Memory B cell (primary cell): ENCODE results near the gene CLEC7A.
A peak's percentile ranks its signal among the peaks of the same experiment; 100 is the strongest.

Experiments used
- ATAC-seq: fragments of 150-1000 bp; cut with Tn5 transposase; 2 replicates; pipeline ENCODE4 v1.10.0; 2021; ENCODE audit warnings: low read depth, mild to moderate bottlenecking, moderate library complexity
- DNase-seq, 2 donors: peaks; one replicate each; pipeline ENCODE4 v3.0.0; 2022; ENCODE audit warnings: low spot score in 2 of 2
- H3K27ac Mint-ChIP-seq: one replicate; pipeline ENCODE4 v1.8.0; 2022; ENCODE audit warnings: mild to moderate bottlenecking, moderate library complexity, mixed read lengths
- H3K27me3 Mint-ChIP-seq: one replicate; pipeline ENCODE4 v1.8.0; 2022; ENCODE audit warnings: mixed read lengths
- H3K36me3 Mint-ChIP-seq: one replicate; pipeline ENCODE4 v1.8.0; 2022; ENCODE audit warnings: mild to moderate bottlenecking, mixed read lengths
- H3K4me1 Mint-ChIP-seq: one replicate; pipeline ENCODE4 v1.8.0; 2022; ENCODE audit warnings: mixed read lengths
- H3K4me3 Mint-ChIP-seq: one replicate; pipeline ENCODE4 v1.8.0; 2022; ENCODE audit warnings: mild to moderate bottlenecking, moderate library complexity, mixed read lengths
- H3K9me3 Mint-ChIP-seq: one replicate; pipeline ENCODE4 v1.8.0; 2022; ENCODE audit warnings: mixed read lengths

CLEC7A gene

GRCh38 chr12:10158406-10158805, 28.4 kb upstream of the CLEC7A start:
- ATAC-seq (no peak), DNase-seq (no peak)
- Mint-ChIP-seq H3K36me3 (no peaks in the 10 kb centered on the region), H3K4me1 (peaks cover 7% of the 10 kb centered on the region), H3K27me3 (peaks cover 6% of the 10 kb centered on the region), H3K9me3 (no peaks in the 10 kb centered on the region), H3K27ac (no peak overlapping the region), H3K4me3 (no peak overlapping the region)

GRCh38 chr12:10155966-10156365, 26.0 kb upstream of the CLEC7A start:
- DNase-seq = no peak
- H3K4me3 Mint-ChIP-seq = no peak overlapping the region
- no peaks in the 10 kb centered on the region for H3K36me3 Mint-ChIP-seq
- H3K27ac Mint-ChIP-seq = no peak overlapping the region
- ATAC-seq = no peak
- peaks cover 10% of the 10 kb centered on the region for H3K4me1 Mint-ChIP-seq
- peaks cover 7% of the 10 kb centered on the region for H3K27me3 Mint-ChIP-seq
- H3K9me3 Mint-ChIP-seq = no peaks in the 10 kb centered on the region

DNA sequence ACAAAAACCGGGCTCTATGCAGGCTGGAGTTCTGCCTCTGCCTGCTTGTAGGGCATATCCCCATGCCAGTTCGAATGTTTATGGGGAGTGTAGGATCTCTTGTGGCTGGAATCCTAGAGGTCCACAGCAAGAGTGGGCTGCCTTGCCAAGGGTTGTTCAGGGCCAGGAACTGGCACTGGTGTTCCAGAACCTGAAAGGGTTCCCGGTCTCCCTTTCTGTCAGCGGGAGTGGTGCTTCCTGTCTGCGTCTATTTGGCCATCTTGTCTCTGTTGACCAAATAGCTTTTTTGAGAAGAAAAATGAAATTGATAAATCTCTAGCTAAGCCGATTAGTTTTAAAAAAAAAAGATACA, 24.1 kb upstream of the CLEC7A start:
- Mint-ChIP-seq H3K27ac (no peak overlapping the region), H3K9me3 (no peaks in the 10 kb centered on the region), H3K36me3 (no peaks in the 10 kb centered on the region), H3K4me1 (peaks cover 7% of the 10 kb centered on the region), H3K27me3 (peaks cover 7% of the 10 kb centered on the region), H3K4me3 (peak overlapping the region; percentile 82)
- no peak for DNase-seq
- no peak for ATAC-seq

DNA sequence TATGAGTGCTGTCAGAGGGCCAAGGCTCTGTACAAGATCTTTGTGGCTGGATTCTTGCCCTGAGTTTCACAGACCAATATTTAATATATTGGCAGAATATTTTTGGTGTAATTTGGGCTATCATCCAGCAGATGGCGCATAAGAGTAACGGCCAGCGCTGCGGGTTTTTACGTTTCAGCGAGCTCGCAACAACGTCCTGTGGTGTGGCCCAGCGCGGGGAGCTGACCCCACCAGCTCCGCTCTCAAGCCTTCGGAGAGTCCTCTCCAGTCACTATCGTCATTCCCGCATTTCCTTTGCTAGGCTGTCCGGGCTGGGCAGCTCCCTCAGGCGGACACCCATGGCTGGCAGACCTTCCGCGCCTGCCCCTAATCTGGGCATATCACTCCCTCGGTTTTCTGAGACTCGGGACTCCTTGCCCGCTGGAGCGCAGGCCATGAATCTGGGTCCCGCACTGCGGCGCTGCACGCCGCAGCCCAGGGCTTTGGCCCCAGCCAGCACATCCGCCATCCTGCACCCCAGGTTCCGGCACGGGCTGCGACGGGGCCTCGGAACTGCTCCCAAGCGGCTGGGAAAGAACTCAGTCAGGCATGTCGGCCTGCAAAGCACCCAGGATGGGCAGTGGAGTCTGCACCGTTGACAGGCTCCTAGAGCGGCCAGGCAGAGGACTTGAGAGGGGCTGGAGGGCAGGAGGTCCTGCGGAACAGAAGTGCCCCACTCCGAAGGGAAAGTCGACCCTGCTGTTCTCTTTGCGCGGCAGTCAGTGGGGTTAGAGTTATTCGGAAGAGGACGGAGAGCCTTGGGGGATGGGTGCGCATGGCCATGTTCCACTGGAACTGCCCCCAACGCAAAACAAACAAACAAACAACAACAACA, 23.5 kb upstream of the CLEC7A start:
- Mint-ChIP-seq H3K9me3 (no peaks in the 10 kb centered on the region), H3K27ac (no peak overlapping the region), H3K4me1 (peaks cover 5% of the 10 kb centered on the region), H3K27me3 (peaks cover 7% of the 10 kb centered on the region), H3K4me3 (peak overlapping the region; percentile 82), H3K36me3 (no peaks in the 10 kb centered on the region)
- DNase-seq = peak; percentile 53 to 59
- ATAC-seq = peak; percentile 73

- no peak for DNase-seq
- H3K4me3 Mint-ChIP-seq = no peak overlapping the region
- H3K9me3 Mint-ChIP-seq = peaks cover 5% of the 10 kb centered on the region
- peaks cover 7% of the 10 kb centered on the region for H3K27me3 Mint-ChIP-seq
- ATAC-seq = no peak
- no peak overlapping the region for H3K27ac Mint-ChIP-seq
- H3K4me1 Mint-ChIP-seq = peaks cover 7% of the 10 kb centered on the region
- H3K36me3 Mint-ChIP-seq = no peaks in the 10 kb centered on the region
Observed at GRCh38 chr12:10151621-10152020, 21.6 kb upstream of the CLEC7A start.

- no peak for DNase-seq
- Mint-ChIP-seq H3K9me3 (peaks cover 5% of the 10 kb centered on the region), H3K27ac (no peak overlapping the region)
Observed at GRCh38 chr12:10147714-10148403, 17.9 kb upstream of the CLEC7A start.

DNA sequence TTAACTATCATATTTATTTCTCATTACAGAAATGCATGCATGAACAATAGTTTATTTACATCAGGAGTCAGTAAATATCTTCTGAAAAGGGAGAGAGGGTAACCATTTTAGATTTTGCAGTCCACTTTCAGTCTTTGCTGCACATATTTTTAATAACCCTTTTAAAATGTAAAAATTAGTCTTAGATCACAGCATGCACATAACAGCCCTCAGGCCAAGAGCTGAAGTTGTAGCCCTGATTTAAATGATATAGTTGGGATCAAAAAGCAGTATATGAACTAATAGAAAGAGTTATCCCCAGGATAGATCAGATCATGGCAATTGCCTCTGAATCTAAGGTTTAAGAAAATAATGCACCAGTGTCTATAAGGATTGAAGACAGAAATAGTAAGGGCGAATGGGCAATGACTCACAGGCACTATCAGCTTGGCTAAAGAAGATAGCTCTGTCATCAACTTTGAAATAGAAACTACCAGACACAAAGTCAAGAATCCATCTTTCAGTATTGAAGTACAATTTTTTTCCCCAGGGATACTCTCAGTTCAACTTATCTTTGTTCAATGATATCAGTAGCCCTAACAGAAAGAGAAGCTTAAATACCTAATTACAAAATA, 13.1 kb upstream of the CLEC7A start:
- Mint-ChIP-seq H3K4me3 (no peak overlapping the region), H3K27me3 (peaks cover 4% of the 10 kb centered on the region), H3K36me3 (no peaks in the 10 kb centered on the region), H3K9me3 (peaks cover 5% of the 10 kb centered on the region), H3K27ac (no peak overlapping the region), H3K4me1 (peaks cover 3% of the 10 kb centered on the region)
- DNase-seq (no peak), ATAC-seq (no peak)

More at GRCh38 chr12:10147714-10148403, 17.9 kb upstream of the CLEC7A start:
- Mint-ChIP-seq H3K4me1 (peaks cover 2% of the 10 kb centered on the region), H3K4me3 (no peak overlapping the region), H3K27me3 (peaks cover 4% of the 10 kb centered on the region), H3K36me3 (no peaks in the 10 kb centered on the region)
- ATAC-seq = peak; percentile 27

- Mint-ChIP-seq H3K27ac (no peak overlapping the region), H3K4me1 (peaks cover 2% of the 10 kb centered on the region), H3K9me3 (no peaks in the 10 kb centered on the region), H3K36me3 (no peaks in the 10 kb centered on the region), H3K27me3 (peaks cover 8% of the 10 kb centered on the region), H3K4me3 (no peak overlapping the region)
- ATAC-seq (peak; percentile 51), DNase-seq (peak in 1 of 2 donors; percentile 39)
Observed at GRCh38 chr12:10140001-10140400, 10.0 kb upstream of the CLEC7A start.

DNA sequence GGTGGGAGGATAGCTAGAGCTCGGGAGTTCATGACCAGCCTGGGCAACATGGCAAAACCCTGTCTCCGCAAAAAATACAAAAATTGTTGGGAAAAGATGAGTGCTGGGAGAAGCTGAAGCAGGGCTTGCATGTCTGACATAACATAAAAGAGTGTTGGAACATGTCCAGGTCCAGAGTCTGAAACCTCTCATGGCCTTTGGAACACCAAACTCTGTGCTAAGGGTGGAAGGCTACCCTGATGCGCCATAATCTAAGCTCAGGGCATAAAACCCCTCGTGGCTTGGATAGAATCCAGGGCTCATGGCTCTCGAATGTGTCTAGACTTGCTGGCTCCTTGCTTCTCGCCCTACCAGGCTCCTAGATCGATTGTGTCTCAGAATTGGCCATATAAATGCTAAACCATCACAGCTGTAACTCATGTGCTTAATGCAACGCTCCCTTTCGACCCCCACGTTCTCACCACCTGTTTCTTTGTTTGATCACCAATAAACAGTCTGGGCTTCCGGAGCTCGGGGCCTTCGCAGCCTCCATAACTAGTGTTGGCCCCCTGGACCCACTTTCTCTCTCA, 6.7 kb upstream of the CLEC7A start:
- peaks cover 2% of the 10 kb centered on the region for H3K4me1 Mint-ChIP-seq
- no peak for DNase-seq
- H3K4me3 Mint-ChIP-seq = no peak overlapping the region
- ATAC-seq = no peak
- H3K27ac Mint-ChIP-seq = no peak overlapping the region
- H3K27me3 Mint-ChIP-seq = peaks cover 4% of the 10 kb centered on the region
- no peaks in the 10 kb centered on the region for H3K36me3 Mint-ChIP-seq
- no peaks in the 10 kb centered on the region for H3K9me3 Mint-ChIP-seq

DNA sequence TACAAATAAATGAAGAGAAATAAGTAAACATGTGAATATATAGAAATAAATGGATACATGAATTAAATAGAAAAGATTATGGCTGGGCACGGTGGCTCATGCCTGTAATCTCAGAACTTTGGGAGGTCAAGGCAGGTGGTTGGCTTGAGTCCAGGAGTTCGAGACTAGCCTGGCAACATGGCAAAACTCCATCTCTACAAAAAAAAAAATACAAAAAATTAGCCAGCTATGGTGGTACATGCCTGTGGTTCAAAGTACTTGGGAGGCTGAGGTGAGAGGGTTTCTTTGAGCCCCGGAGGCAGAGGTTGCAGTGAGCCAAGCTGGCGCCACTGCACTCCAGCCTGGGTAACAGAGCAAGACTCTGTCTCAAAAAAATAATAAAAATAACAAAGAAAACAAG, 5.1 kb upstream of the CLEC7A start:
- peaks cover 7% of the 10 kb centered on the region for H3K4me1 Mint-ChIP-seq
- H3K4me3 Mint-ChIP-seq = no peak overlapping the region
- no peaks in the 10 kb centered on the region for H3K36me3 Mint-ChIP-seq

DNA sequence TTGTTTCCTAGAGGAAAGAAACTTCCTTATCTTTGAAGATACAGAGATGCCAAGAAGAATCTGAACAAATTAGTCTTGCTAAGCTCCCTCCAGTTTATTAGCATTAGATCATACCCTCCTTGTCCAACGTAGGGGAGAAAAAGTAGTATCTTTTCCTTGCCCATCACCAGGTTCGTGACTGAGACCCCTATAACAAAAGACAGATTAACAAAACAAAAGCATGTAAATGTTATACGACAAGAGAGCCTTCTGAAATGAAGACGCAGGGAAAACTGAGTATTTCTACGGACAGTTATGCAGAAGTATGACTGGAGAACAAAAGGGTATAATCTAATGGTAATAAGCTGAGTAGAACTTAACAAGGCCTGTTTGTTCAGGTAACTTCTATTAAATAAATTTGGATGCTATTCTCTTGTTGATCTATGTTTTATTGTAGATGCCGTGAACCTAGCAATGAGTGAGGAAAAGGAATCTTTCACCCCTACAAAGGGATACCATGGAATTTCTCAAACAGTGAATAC, 2.9 kb upstream of the CLEC7A start:
- H3K9me3 Mint-ChIP-seq = no peaks in the 10 kb centered on the region
- H3K36me3 Mint-ChIP-seq = no peaks in the 10 kb centered on the region
- ATAC-seq = no peak

More for the DNA sequence above, 5.1 kb upstream of the CLEC7A start:
- H3K9me3 Mint-ChIP-seq = no peaks in the 10 kb centered on the region
- H3K27me3 Mint-ChIP-seq = peaks cover 9% of the 10 kb centered on the region
- ATAC-seq = no peak
- H3K27ac Mint-ChIP-seq = no peak overlapping the region
- DNase-seq = no peak

DNA sequence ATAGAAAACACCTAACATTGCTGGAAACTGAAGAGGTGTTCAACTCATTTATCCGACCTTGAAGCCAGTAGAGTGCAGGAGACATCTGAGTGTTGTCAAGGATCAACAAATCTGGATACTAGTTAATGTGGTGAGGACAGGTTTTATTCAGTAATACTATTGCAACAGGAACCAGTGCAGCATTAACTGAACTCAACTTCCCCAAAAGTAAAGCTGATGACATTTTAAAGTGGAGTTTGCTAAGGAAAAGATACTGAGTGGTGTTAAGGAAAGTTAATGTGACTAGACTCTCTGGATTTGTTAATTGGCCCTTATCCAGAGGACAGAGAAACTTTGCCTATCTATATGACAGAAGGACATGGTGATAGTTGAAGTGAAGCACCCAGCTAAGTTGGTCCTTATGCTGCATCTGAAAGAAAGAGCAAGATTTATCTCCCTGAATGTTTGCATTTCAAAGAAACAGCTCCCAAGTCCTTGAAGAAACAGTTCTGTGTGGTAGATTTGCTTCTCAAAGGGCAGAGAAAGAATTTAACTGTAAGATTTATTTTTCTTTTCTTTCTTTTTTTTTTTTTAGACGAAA, 1.2 kb upstream of the CLEC7A start:
- no peaks in the 10 kb centered on the region for H3K36me3 Mint-ChIP-seq
- peaks cover 12% of the 10 kb centered on the region for H3K4me1 Mint-ChIP-seq
- H3K27ac Mint-ChIP-seq = no peak overlapping the region
- no peak for DNase-seq
- no peak for ATAC-seq
- peaks cover 12% of the 10 kb centered on the region for H3K27me3 Mint-ChIP-seq
- no peak overlapping the region for H3K4me3 Mint-ChIP-seq
- no peaks in the 10 kb centered on the region for H3K9me3 Mint-ChIP-seq

More for the DNA sequence above, 2.9 kb upstream of the CLEC7A start:
- peaks cover 12% of the 10 kb centered on the region for H3K4me1 Mint-ChIP-seq
- DNase-seq = no peak
- no peak overlapping the region for H3K4me3 Mint-ChIP-seq
- peaks cover 9% of the 10 kb centered on the region for H3K27me3 Mint-ChIP-seq
- no peak overlapping the region for H3K27ac Mint-ChIP-seq

- DNase-seq (no peak), ATAC-seq (no peak)
- H3K4me1 Mint-ChIP-seq = peaks cover 12% of the 10 kb centered on the region
- peaks cover 12% of the 10 kb centered on the region for H3K27me3 Mint-ChIP-seq
- no peak overlapping the region for H3K27ac Mint-ChIP-seq
- no peak overlapping the region for H3K4me3 Mint-ChIP-seq
- no peaks in the 10 kb centered on the region for H3K36me3 Mint-ChIP-seq
- H3K9me3 Mint-ChIP-seq = no peaks in the 10 kb centered on the region
Observed at GRCh38 chr12:10128687-10129086, 1.3 kb downstream of the CLEC7A start.
